SK-N-SH (cell line): ENCODE measurements around the gene TP53BP2. TPM values are rescaled to one million over a fixed set of nuclear protein-coding genes. Genes with fewer than 3 reads are reported as not detected.

ENCODE experiments used
- CTCF ChIA-PET: fragments of 300-600, 350-600 bp; formaldehyde crosslinking; extraction: SDS; loops from one replicate; lab custom pipeline; 2021; lab: Yijun Ruan, JAX
- POLR2A ChIA-PET: fragments of 350-600 bp; sonication (Branson Sonifier 250); formaldehyde crosslinking; extraction: SDS; loops from one replicate; lab custom pipeline; 2020; ENCODE audit warnings: antibody characterized with exemption, inconsistent platforms; lab: Yijun Ruan, JAX
- DNase-seq: peaks from one replicate; pipeline ENCODE4 v3.0.0; 2012
- H2AFZ ChIP-seq: fragments of 200-600 bp; sonication (generic); 2 replicates; pipeline ENCODE4 v1.8.1; 2016; ENCODE audit warnings: antibody characterized with exemption, mild to moderate bottlenecking, low read depth
- H3F3A ChIP-seq: fragments of 200-600 bp; sonication (generic); replicated peaks from 2 replicates; pipeline ENCODE3; 2016; ENCODE audit warnings: antibody characterized with exemption, mild to moderate bottlenecking; ENCODE audit not compliant: insufficient read depth
- H3K27ac ChIP-seq, 2 experiments: fragments of 200-500 bp in 1 of 2; fragments of 200-600 bp in 1 of 2; sonication (Bioruptor generic) in 1 of 2; sonication (generic), shearing (Covaris generic) in 1 of 2; 2 replicates each; pipeline versions ENCODE4 v1.5.1 to v1.6.1; 2014 to 2016; ENCODE audit warnings: low read depth in 2 of 2, inconsistent platforms in 1 of 2, low read length in 1 of 2, mild to moderate bottlenecking in 1 of 2, mixed read lengths in 1 of 2
- H3K27me3 ChIP-seq: fragments of 200-600 bp; sonication (generic), shearing (Covaris generic); 2 replicates; pipeline ENCODE4 v1.6.1; 2016; ENCODE audit warnings: mixed run types; ENCODE audit not compliant: insufficient read depth
- H3K36me3 ChIP-seq, 2 experiments: fragments of 200-500 bp in 1 of 2; fragments of 200-600 bp in 1 of 2; sonication (Bioruptor generic) in 1 of 2; sonication (generic) in 1 of 2; replicated peaks in 1 of 2; 2 replicates each; pipeline versions ENCODE3 to v1.5.1; 2014 to 2016; ENCODE audit warnings: low read length in 1 of 2, mild to moderate bottlenecking in 1 of 2; ENCODE audit not compliant: insufficient read depth in 2 of 2, control insufficient read depth in 1 of 2
- H3K4me1 ChIP-seq, 2 experiments: fragments of 200-500 bp in 1 of 2; fragments of 200-600 bp in 1 of 2; sonication (Bioruptor generic) in 1 of 2; sonication (generic), shearing (Covaris generic) in 1 of 2; 2 replicates each; pipeline versions ENCODE4 v1.5.1 to v1.6.1; 2014 to 2016; ENCODE audit warnings: low read depth in 1 of 2, low read length in 1 of 2, mixed run types in 1 of 2; ENCODE audit not compliant: insufficient read depth in 2 of 2, control insufficient read depth in 1 of 2
- H3K4me2 ChIP-seq: fragments of 200-600 bp; sonication (generic), shearing (Covaris generic); 2 replicates; pipeline ENCODE4 v1.6.1; 2017; ENCODE audit warnings: mixed run types
- H3K4me3 ChIP-seq, 2 experiments: fragments of 200-500 bp in 1 of 2; fragments of 200-600 bp in 1 of 2; sonication (Bioruptor generic) in 1 of 2; sonication (generic), shearing (Covaris generic) in 1 of 2; 2 replicates each; pipeline versions ENCODE4 v1.5.1 to v1.8.1; 2014 to 2016; ENCODE audit warnings: low read depth in 2 of 2, inconsistent platforms in 1 of 2, low read length in 1 of 2, mild to moderate bottlenecking in 1 of 2, mixed read lengths in 1 of 2, moderate library complexity in 1 of 2
- H3K79me2 ChIP-seq: fragments of 200-600 bp; sonication (generic); 2 replicates; pipeline ENCODE4 v1.8.1; 2017; ENCODE audit warnings: mild to moderate bottlenecking; ENCODE audit not compliant: insufficient read depth
- H3K9ac ChIP-seq: fragments of 200-600 bp; sonication (generic); 2 replicates; pipeline ENCODE4 v1.6.1; 2017; ENCODE audit warnings: mixed run types
- H3K9me2 ChIP-seq: fragments of 200-600 bp; sonication (generic); 2 replicates; pipeline ENCODE4 v1.6.1; 2017; ENCODE audit warnings: mixed run types
- H3K9me3 ChIP-seq: fragments of 200-600 bp; sonication (generic); 2 replicates; pipeline ENCODE4 v1.6.1; 2017; ENCODE audit warnings: mixed run types, mild to moderate bottlenecking, moderate library complexity
- H4K20me1 ChIP-seq: fragments of 200-600 bp; sonication (generic); 2 replicates; pipeline ENCODE4 v1.6.1; 2017; ENCODE audit warnings: mild to moderate bottlenecking, mixed run types; ENCODE audit not compliant: insufficient read depth
- ELF1 ChIP-seq: IDR thresholded peaks from 2 replicates; pipeline ENCODE4 v1.4.0; 2012
- EP300 ChIP-seq, 2 experiments: IDR thresholded peaks; 2 replicates each; pipeline versions ENCODE4 v1.4.0 to v1.6.1; 2012; ENCODE audit warnings: borderline replicate concordance in 1 of 2, low read depth in 1 of 2, low read length in 1 of 2
- EZH2phosphoT487 ChIP-seq: fragments of 200-600 bp; sonication (generic); IDR thresholded peaks from 2 replicates; pipeline ENCODE4 v1.6.1; 2017; ENCODE audit warnings: low read depth, mixed run types, mild to moderate bottlenecking, antibody characterized with exemption, moderate library complexity, borderline replicate concordance
- FOSL2 ChIP-seq: IDR thresholded peaks from 2 replicates; pipeline ENCODE4 v1.4.0; 2012; ENCODE audit warnings: low read depth, mild to moderate bottlenecking, moderate library complexity, borderline replicate concordance
- FOXM1 ChIP-seq: IDR thresholded peaks from 2 replicates; pipeline ENCODE4 v1.4.0; 2012; ENCODE audit warnings: low read depth, mild to moderate bottlenecking
- GABPA ChIP-seq: IDR thresholded peaks from 2 replicates; pipeline ENCODE4 v1.4.0; 2012; ENCODE audit warnings: low read depth, mild to moderate bottlenecking
- GATA2 ChIP-seq: sonication (generic); formaldehyde crosslinking; IDR thresholded peaks from 2 replicates; pipeline ENCODE4 v1.5.0; 2020; ENCODE audit warnings: mild to moderate bottlenecking, missing genetic modification reagents
- JUND ChIP-seq: IDR thresholded peaks from 2 replicates; pipeline ENCODE4 v1.4.0; 2012
- MXI1 ChIP-seq: IDR thresholded peaks from 2 replicates; pipeline ENCODE4 v1.6.1; 2012; ENCODE audit warnings: mild to moderate bottlenecking, low read depth, low read length, improper control_type of control experiment
- NRF1 ChIP-seq: IDR thresholded peaks from 2 replicates; pipeline ENCODE4 v1.6.1; 2012; ENCODE audit warnings: low read depth, mild to moderate bottlenecking, low read length
- RAD21 ChIP-seq: IDR thresholded peaks from 2 replicates; pipeline ENCODE4 v1.6.1; 2012; ENCODE audit warnings: mild to moderate bottlenecking, low read length
- SIN3A ChIP-seq: IDR thresholded peaks from 2 replicates; pipeline ENCODE4 v1.6.1; 2012; ENCODE audit warnings: low read depth, mild to moderate bottlenecking, low read length, moderate library complexity, borderline replicate concordance
- SMC3 ChIP-seq: IDR thresholded peaks from 2 replicates; pipeline ENCODE4 v1.6.1; 2012; ENCODE audit warnings: low read depth, low read length, improper control_type of control experiment
- TAF1 ChIP-seq: IDR thresholded peaks from 2 replicates; pipeline ENCODE4 v1.6.1; 2012; ENCODE audit warnings: low read depth, mild to moderate bottlenecking, low read length, moderate library complexity, borderline replicate concordance
- TCF12 ChIP-seq: IDR thresholded peaks from 2 replicates; pipeline ENCODE4 v1.4.0; 2012
- YY1 ChIP-seq: IDR thresholded peaks from 2 replicates; pipeline ENCODE4 v1.4.0; 2012; ENCODE audit warnings: low read depth, mild to moderate bottlenecking
- WGBS: methylation state at CpG from one replicate; pipeline ENCODE4 v1.1.6; 2017; ENCODE audit warnings: low lambda C conversion rate; 5-methylcytosine and 5-hydroxymethylcytosine counted together
- polyA plus RNA-seq, 3 experiments: library from polyadenylated mRNA; depleted of rRNA; stranded (reverse); fragments of >200 nt; gene quantifications; 2 replicates each; pipeline ENCODE4 v1.2.3, GENCODE V29; 2012
- TF ChIP-seq, protein P1 (sequence below): IDR thresholded peaks from 2 replicates; pipeline ENCODE4 v1.4.0; 2012; ENCODE audit warnings: low read depth, borderline replicate concordance
- TF ChIP-seq, protein P2 (sequence below): fragments of 200-600 bp; sonication (generic); IDR thresholded peaks from 2 replicates; pipeline ENCODE4 v1.6.1; 2017; ENCODE audit warnings: antibody characterized with exemption, mild to moderate bottlenecking, moderate library complexity
- TF ChIP-seq, protein P3 (sequence below): IDR thresholded peaks from 2 replicates; pipeline ENCODE4; 2012
- TF ChIP-seq, protein P4 (sequence below): IDR thresholded peaks from 2 replicates; pipeline ENCODE4 v1.4.0; 2012; ENCODE audit warnings: low read depth, borderline replicate concordance

Gene TP53BP2
- polyA plus RNA-seq, 1 of the 3 experiments (the other 2 are of a cell fraction), result 11.4 TPM

DNA sequence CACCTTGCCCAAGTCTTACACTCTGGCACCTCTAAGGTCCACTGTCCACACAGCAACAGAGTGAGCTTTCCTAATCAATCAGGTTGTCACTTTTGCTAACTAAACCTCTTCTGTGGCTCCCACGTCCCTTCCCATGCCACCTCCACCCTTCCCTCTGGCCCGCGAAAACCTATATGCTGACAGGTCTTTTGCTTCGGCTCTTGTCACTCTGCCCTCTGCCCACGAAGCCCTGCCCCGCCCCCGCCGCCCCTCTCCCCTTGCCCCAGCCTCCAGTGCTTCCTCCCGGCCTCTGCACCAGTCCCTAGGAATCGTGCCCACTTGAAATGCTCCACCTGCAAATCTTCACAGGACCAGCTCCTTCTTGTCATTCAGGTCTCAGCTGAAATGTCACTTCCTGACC lies 8.1 kb downstream of the TP53BP2 start:
- Histone ChIP-seq H3K4me3 (no peak overlapping the region), H3F3A (peaks cover 13% of the 10 kb centered on the region), H3K9me2 (no peaks in the 10 kb centered on the region), H3K9ac (no peak overlapping the region), H3K27me3 (no peaks in the 10 kb centered on the region), H2AFZ (no peak overlapping the region), H3K36me3 (no peaks in the 10 kb centered on the region), H3K27ac (no peak overlapping the region; a peak in 1 of 4 replicates), H3K4me2 (0 out of 2 replicates have a peak overlapping the region, but pooled peaks have one; percentile 4), H3K79me2 (peaks cover 99% of the 10 kb centered on the region), H3K4me1 (peaks cover 16 to 59% of the 10 kb centered on the region in 2 experiments), H3K9me3 (no peaks in the 10 kb centered on the region), H4K20me1 (peaks cover 76% of the 10 kb centered on the region)
- WGBS, result 89% methylated on average over 10 of the region's 10 CpGs
- ChIA-PET CTCF (interaction anchor here (1.0 to 3.6 kb wide), 5 partner anchors 8 to 492 kb away, joined by 3 to 17 read pairs (median 5); partner anchors contain the start of genes NVL and TP53BP2), POLR2A (no interaction called here)
- no peak for TF ChIP-seq NRF1
- TF ChIP-seq, protein P1, sequence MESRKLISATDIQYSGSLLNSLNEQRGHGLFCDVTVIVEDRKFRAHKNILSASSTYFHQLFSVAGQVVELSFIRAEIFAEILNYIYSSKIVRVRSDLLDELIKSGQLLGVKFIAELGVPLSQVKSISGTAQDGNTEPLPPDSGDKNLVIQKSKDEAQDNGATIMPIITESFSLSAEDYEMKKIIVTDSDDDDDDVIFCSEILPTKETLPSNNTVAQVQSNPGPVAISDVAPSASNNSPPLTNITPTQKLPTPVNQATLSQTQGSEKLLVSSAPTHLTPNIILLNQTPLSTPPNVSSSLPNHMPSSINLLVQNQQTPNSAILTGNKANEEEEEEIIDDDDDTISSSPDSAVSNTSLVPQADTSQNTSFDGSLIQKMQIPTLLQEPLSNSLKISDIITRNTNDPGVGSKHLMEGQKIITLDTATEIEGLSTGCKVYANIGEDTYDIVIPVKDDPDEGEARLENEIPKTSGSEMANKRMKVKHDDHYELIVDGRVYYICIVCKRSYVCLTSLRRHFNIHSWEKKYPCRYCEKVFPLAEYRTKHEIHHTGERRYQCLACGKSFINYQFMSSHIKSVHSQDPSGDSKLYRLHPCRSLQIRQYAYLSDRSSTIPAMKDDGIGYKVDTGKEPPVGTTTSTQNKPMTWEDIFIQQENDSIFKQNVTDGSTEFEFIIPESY, result no peak
- no peak for TF ChIP-seq SIN3A
- TF ChIP-seq, protein P2, sequence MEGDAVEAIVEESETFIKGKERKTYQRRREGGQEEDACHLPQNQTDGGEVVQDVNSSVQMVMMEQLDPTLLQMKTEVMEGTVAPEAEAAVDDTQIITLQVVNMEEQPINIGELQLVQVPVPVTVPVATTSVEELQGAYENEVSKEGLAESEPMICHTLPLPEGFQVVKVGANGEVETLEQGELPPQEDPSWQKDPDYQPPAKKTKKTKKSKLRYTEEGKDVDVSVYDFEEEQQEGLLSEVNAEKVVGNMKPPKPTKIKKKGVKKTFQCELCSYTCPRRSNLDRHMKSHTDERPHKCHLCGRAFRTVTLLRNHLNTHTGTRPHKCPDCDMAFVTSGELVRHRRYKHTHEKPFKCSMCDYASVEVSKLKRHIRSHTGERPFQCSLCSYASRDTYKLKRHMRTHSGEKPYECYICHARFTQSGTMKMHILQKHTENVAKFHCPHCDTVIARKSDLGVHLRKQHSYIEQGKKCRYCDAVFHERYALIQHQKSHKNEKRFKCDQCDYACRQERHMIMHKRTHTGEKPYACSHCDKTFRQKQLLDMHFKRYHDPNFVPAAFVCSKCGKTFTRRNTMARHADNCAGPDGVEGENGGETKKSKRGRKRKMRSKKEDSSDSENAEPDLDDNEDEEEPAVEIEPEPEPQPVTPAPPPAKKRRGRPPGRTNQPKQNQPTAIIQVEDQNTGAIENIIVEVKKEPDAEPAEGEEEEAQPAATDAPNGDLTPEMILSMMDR, result no peak
- TF ChIP-seq MXI1, result no peak
- TF ChIP-seq GATA2 (CRISPR knock-in tag), result no peak
- no peak for TF ChIP-seq TCF12
- no peak for TF ChIP-seq FOSL2
- no peak for TF ChIP-seq RAD21
- TF ChIP-seq GABPA, result no peak
- TF ChIP-seq SMC3, result no peak
- TF ChIP-seq ELF1, result no peak
- no peak for TF ChIP-seq JUND
- TF ChIP-seq, protein P3, sequence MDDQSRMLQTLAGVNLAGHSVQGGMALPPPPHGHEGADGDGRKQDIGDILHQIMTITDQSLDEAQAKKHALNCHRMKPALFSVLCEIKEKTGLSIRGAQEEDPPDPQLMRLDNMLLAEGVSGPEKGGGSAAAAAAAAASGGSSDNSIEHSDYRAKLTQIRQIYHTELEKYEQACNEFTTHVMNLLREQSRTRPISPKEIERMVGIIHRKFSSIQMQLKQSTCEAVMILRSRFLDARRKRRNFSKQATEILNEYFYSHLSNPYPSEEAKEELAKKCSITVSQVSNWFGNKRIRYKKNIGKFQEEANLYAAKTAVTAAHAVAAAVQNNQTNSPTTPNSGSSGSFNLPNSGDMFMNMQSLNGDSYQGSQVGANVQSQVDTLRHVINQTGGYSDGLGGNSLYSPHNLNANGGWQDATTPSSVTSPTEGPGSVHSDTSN, result no peak
- no peak for TF ChIP-seq YY1
- no peak for TF ChIP-seq EZH2phosphoT487
- no peak for TF ChIP-seq EP300 (IDR thresholded peaks at IDR 0.05; ENCODE audit: borderline replicate concordance in 1 of 2, low read depth in 1 of 2, low read length in 1 of 2)
- TF ChIP-seq TAF1, result no peak
- no peak for TF ChIP-seq FOXM1
- TF ChIP-seq, protein P4, sequence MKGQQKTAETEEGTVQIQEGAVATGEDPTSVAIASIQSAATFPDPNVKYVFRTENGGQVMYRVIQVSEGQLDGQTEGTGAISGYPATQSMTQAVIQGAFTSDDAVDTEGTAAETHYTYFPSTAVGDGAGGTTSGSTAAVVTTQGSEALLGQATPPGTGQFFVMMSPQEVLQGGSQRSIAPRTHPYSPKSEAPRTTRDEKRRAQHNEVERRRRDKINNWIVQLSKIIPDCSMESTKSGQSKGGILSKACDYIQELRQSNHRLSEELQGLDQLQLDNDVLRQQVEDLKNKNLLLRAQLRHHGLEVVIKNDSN, result no peak
- DNase-seq, result no peak
